LNCAP (cell line): ENCODE data around the gene MKNK2.

ENCODE experiments used
- TF ChIP-seq, protein P1 (sequence below): fragments of 450-650 bp; IDR thresholded peaks from 2 replicates; pipeline ENCODE4 v1.5.1; 2017; ENCODE audit warnings: mild to moderate bottlenecking

The MKNK2 gene

DNA sequence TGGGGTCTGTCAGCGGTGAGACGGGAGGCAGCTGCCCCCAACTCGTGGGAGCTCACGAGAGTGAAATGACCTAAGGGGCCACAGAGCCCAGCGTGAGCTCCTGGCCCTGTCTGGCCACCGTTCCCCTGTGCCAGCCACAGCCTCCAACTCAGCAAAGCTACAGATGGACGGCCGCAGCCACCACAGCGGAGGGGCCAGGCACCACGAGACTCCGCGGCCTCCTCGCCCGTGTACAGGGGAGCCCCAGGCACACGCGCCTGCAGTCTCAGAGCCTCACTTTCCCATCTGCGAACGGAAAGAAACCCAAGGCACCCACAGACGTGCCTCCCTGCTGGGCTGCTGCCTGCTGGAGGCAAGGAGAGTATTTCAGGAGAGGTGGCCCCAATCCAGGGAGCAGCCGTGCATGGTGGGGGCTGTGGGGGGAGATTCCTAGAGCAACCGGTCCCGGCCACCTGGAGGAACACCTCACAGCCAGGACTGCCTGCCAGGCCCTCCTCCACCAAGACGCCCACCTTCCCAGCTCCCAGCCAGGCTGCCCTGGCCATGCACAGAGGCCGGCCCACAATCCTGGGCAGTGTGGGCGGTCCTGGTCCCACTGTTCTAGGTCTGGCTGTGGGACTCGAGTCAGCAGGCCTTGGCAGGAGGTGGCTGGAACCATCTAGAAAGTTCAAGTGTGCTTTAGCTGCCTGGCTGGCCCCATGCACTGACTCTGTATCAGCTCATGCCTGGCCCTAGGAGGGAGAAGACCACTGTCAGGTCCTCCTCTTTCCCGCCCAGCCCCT, 1.9 kb downstream of the MKNK2 start:
- TF ChIP-seq, protein P1, sequence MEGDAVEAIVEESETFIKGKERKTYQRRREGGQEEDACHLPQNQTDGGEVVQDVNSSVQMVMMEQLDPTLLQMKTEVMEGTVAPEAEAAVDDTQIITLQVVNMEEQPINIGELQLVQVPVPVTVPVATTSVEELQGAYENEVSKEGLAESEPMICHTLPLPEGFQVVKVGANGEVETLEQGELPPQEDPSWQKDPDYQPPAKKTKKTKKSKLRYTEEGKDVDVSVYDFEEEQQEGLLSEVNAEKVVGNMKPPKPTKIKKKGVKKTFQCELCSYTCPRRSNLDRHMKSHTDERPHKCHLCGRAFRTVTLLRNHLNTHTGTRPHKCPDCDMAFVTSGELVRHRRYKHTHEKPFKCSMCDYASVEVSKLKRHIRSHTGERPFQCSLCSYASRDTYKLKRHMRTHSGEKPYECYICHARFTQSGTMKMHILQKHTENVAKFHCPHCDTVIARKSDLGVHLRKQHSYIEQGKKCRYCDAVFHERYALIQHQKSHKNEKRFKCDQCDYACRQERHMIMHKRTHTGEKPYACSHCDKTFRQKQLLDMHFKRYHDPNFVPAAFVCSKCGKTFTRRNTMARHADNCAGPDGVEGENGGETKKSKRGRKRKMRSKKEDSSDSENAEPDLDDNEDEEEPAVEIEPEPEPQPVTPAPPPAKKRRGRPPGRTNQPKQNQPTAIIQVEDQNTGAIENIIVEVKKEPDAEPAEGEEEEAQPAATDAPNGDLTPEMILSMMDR: no peak

DNA sequence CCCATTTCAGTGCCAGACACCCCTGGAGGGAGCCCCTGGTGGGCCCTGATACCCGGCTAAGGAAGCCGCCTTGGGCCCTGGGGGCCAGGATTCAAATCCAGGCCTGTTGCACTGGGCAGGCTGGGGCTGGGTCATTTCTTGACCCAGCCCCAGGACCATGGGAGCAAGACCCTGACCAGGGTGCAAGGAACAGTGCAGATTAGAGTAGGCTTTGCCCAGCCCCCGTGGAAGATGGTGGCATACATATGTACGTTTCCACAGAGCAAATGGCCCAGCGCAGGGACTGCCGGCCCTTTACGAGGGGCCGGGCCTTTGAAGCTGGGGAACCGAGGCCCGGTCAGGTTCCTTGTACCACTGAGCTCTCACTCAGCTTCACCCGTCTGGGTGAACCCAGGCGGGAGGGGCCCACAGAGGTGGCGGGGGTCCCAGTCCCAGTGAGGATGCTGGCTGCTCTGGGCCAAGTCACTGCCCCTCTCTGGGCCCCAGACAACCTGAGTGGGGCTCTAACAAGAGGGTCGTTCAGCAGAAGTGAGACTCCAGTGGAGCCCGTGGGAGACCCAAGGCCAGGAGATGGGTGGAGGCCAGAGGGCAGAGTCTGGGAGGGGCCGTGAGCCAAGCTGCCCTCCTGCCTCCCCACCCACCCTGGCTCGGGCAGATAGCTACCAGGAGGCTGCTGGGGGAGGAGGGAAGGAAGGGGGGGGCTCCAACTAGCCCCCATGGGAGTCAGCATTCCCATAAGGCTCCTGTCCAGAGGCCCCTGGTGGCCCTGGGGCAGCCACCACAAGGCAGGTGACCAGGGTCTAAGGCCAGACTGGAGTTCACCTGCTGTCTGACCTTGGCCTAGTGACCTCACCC, 2.7 kb downstream of the MKNK2 start:
- TF ChIP-seq, protein P1: no peak

DNA sequence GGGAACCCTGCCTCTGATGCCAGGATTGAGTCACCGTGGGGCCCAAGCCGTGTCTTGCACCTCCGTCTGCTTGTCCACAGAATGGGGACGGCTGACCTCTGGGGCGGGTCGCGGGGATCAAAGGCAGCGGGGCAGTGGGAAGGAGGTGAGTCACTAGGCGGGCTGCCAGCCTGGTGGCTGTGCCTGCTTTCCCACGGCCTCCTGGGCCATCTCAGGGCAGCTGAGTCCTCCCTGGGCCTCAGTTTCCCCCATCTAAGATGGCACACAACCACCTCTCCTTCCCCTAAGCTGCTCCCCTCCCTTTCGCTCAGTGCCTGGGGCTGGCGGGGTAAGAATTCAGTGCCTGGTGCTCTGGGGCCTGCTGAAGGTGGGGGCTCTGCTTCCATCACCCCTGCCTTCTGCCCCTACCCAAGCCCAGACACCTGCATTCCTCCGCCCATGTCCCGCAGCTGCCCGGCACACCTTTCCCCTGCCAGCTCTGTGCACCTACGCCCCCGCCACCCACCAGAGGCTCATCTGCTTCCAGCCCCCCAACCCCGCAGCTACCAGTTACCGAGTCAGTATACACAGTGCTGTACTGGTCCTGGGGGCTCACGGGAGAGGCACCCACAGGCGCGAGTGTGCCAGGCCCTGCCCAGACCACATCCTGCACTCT, 3.5 kb downstream of the MKNK2 start:
- TF ChIP-seq, protein P1: no peak

DNA sequence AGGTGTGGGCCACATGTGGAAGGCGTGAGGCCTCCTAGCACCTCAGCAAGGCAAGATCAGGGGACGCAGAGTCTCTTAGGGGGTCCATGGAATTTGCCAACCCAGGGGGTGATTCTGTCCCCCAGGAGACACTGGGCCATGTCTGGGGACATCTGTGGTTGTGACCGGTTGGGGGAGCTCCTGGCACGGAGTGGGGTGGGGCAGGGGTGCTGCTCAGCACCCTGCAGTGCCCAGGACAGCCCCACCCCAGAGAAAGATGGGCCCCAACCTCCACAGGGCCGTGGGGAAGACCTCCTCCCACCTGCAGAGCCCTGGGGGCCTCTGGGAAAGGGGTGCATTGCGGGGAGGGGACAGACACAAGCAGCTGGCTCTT, 4.0 kb downstream of the MKNK2 start:
- TF ChIP-seq, protein P1: no peak

DNA sequence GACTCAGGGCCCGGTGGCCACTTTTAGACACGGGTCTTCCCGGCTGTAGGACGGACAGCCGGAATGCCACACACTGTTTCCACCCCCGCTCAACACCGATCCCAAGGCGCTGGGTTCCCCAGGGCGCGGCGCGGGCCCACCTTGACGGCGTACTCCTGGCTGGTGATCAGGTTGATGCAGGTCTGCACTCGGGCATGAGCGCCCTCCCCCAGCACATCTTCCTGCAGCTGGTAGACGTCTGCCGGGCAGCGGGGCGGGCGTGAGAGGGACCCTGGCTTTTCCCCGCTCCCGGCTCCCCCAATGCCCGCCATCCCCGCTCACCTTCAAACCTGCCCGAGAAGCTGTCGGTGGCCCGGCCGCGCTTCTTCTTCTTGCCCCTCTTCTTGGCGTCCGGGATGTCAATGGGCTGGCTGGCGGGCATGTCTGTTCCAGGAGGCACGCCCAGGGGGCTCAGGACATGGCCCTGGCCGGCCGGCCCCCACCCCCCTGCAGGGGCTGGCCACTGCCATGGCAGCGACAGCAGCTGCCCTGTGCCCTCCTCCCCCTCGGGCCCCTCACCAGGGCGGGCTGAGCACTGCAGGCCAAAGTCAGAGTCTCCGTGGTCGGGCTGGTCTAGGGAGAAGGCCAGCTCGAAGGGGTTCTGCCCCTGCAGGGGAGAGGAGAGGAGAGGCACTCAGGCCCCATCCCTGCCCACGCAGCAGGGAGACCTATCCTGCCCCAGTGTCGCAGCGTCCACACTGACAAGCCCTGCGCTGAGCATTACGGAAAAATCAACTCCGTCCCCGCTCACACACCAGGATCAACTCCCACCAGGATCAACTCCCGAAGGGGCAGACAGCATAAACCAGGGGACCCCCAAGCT, 4.8 kb downstream of the MKNK2 start:
- TF ChIP-seq, protein P1: no peak

DNA sequence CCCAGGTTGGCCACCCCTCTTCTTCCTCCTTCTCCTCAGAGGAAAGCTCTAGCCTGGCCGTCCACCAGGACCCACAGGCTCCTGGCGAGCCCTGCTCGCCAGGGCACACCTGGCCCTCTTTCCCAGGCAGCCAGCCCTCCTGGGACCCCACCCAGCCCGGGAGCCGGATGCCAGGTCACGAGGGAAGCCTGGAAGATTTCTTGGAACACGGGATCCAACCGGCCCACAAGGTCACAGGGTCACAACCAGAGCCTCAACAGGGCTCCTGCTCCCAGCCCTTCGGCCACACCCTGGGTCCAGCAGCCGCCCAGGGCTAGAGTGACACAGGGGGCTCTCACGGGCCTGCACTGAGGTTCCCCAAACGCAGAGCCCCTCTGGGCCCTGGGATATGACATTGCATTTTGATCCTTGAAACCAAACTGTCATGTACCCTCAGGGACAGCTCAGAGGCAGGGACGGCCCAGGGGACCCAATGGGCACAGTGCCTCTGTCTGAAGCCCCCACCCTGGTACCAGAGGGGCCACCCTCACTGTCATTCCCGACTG, 5.5 kb downstream of the MKNK2 start:
- TF ChIP-seq, protein P1: no peak
